Testis (tissue), 3 donors: ENCODE results near the gene MCTP1. TPM values are rescaled to one million over a fixed set of nuclear protein-coding genes. Genes with fewer than 3 reads are reported as not detected.

ENCODE experiments used
- DNase-seq: peaks from one replicate; pipeline ENCODE4 v3.0.0-alpha.2; 2019
- H3K27ac ChIP-seq, 2 donors: fragments of 200-600 bp; sonication (generic); one replicate each; pipeline ENCODE4 v1.5.1; 2019
- H3K27me3 ChIP-seq: fragments of 200-600 bp; sonication (generic); one replicate; pipeline ENCODE4 v1.5.1; 2019
- H3K36me3 ChIP-seq: fragments of 200-600 bp; sonication (generic); one replicate; pipeline ENCODE4 v1.5.1; 2017; ENCODE audit warnings: low read depth; ENCODE audit errors: missing control alignments
- H3K4me1 ChIP-seq: fragments of 200-600 bp; sonication (generic); one replicate; pipeline ENCODE4 v1.5.1; 2019
- H3K4me3 ChIP-seq, 2 donors: fragments of 200-600 bp; sonication (generic); one replicate each; pipeline ENCODE4 v1.5.1; 2017 to 2019
- H3K9me3 ChIP-seq: fragments of 200-600 bp; sonication (generic); one replicate; pipeline ENCODE4 v1.5.1; 2017
- CTCF ChIP-seq, 3 experiments: fragments of 450-650 bp in 2 of 3; fragments of 200-600 bp in 1 of 3; sonication (generic) in 1 of 3; IDR thresholded peaks; one replicate each; pipeline ENCODE4 v1.5.1; 2016 to 2019; ENCODE audit warnings: antibody characterized with exemption in 3 of 3, mild to moderate bottlenecking in 2 of 3, moderate library complexity in 1 of 3
- POLR2A ChIP-seq: fragments of 450-650 bp; IDR thresholded peaks from one replicate; pipeline ENCODE4 v1.6.1; 2017; ENCODE audit warnings: antibody characterized with exemption, mild to moderate bottlenecking, moderate library complexity
- WGBS, 2 donors: methylation state at CpG; one replicate each; pipeline ENCODE4 v1.1.5; 2018; 5-methylcytosine and 5-hydroxymethylcytosine counted together
- intact Hi-C: fragments of 100-400 bp; cut with DNase I; formaldehyde crosslinking; loops from one replicate; pipeline ENCODE4 v1.15.1; 2023; ENCODE audit warnings: low total_unique reads
- polyA plus RNA-seq: library from polyadenylated mRNA; stranded (reverse); fragments of 350-450 nt; fragmentation: Illumina TruSeq; extraction: RNeasy Lipid Tissue Mini Kit (QIAGEN cat#74804); gene quantifications from one replicate; pipeline ENCODE4 v1.2.3, GENCODE V29; 2014; ENCODE audit warnings: low read depth, low replicate concordance; ENCODE audit not compliant: insufficient read depth
- total RNA-seq, 2 donors: library from RNA; depleted of rRNA; stranded (reverse); fragments of >200 nt; gene quantifications; one replicate each; pipeline ENCODE4 v1.2.3, GENCODE V29; 2016

Gene MCTP1
- total and polyA plus RNA-seq, 3 donors from 2014 or later: 7.4 to 15.5 (median 9.7) TPM

- Histone ChIP-seq H3K4me1 (no peaks in the 10 kb centered on the region), H3K9me3 (no peaks in the 10 kb centered on the region), H3K4me3 (no peak overlapping the region), H3K27ac (no peak overlapping the region), H3K27me3 (no peaks in the 10 kb centered on the region), H3K36me3 (no peaks in the 10 kb centered on the region)
- intact Hi-C loops: no loop called here
- DNase-seq: no peak
- WGBS, 2 donors: 50 to 56% methylated on average over 1 of the region's 1 CpG
- TF ChIP-seq CTCF (IDR thresholded peaks at IDR 0.05) (no peak), POLR2A (no peak)
These were observed 553.4 kb downstream of the MCTP1 start for GRCh38 chr5:94731471-94731870.

- H3K27me3 ChIP-seq: no peaks in the 10 kb centered on the region
- 62 to 64% methylated on average over 1 of the region's 1 CpG for WGBS, 2 donors
- H3K4me3 ChIP-seq: no peak overlapping the region
- no peaks in the 10 kb centered on the region for H3K9me3 ChIP-seq
- H3K4me1 ChIP-seq: peaks cover 4% of the 10 kb centered on the region
- no peaks in the 10 kb centered on the region for H3K36me3 ChIP-seq
- no peak for TF ChIP-seq CTCF (IDR thresholded peaks at IDR 0.05)
- TF ChIP-seq POLR2A: no peak
- H3K27ac ChIP-seq: peak overlapping the region; percentile 25 to 69
- DNase-seq: no peak
- intact Hi-C loops: no loop called here
These were observed 559.8 kb downstream of the MCTP1 start for GRCh38 chr5:94725142-94725541.

GRCh38 chr5:94715768-94716167, 569.1 kb downstream of the MCTP1 start:
- Histone ChIP-seq H3K27ac (no peak overlapping the region), H3K4me3 (no peak overlapping the region), H3K9me3 (no peaks in the 10 kb centered on the region), H3K4me1 (no peaks in the 10 kb centered on the region), H3K27me3 (no peaks in the 10 kb centered on the region), H3K36me3 (no peaks in the 10 kb centered on the region)
- 31 to 64% methylated on average over 3 of the region's 3 CpGs for WGBS, 2 donors
- intact Hi-C loops: no loop called here
- TF ChIP-seq POLR2A (no peak), CTCF (IDR thresholded peaks at IDR 0.05) (no peak)
- no peak for DNase-seq

- TF ChIP-seq POLR2A (no peak), CTCF (IDR thresholded peaks at IDR 0.05) (no peak)
- intact Hi-C loops: no loop called here
- Histone ChIP-seq H3K4me1 (no peaks in the 10 kb centered on the region), H3K36me3 (no peaks in the 10 kb centered on the region), H3K9me3 (no peaks in the 10 kb centered on the region), H3K27me3 (no peaks in the 10 kb centered on the region), H3K27ac (peak overlapping the region; percentile 29 to 44), H3K4me3 (no peak overlapping the region)
- no peak for DNase-seq
These were observed 573.1 kb downstream of the MCTP1 start for GRCh38 chr5:94711785-94712184.

- Histone ChIP-seq H3K4me3 (no peak overlapping the region), H3K36me3 (no peaks in the 10 kb centered on the region), H3K27ac (no peak overlapping the region), H3K27me3 (no peaks in the 10 kb centered on the region), H3K9me3 (no peaks in the 10 kb centered on the region), H3K4me1 (peaks cover 4% of the 10 kb centered on the region)
- TF ChIP-seq POLR2A (no peak), CTCF (IDR thresholded peaks at IDR 0.05) (no peak)
- intact Hi-C loops: no loop called here
- 93% methylated on average over 1 of the region's 1 CpG for WGBS, 2 donors
- DNase-seq: no peak
These were observed 575.6 kb downstream of the MCTP1 start for GRCh38 chr5:94709277-94709676.
